SW480 (cell line): Measurements from ENCODE around the gene MIAT.
A peak's percentile ranks its signal among the peaks of the same experiment; 100 is the strongest.

Experiments used
- DNase-seq: peaks from one replicate; pipeline ENCODE4 v3.0.0-alpha.2; 2016; ENCODE audit warnings: low spot score

MIAT gene

GRCh38 chr22:26632422-26633155 is 24.8 kb upstream of the MIAT start:
- DNase-seq, result no peak

GRCh38 chr22:26634189-26634588 is 23.2 kb upstream of the MIAT start:
- DNase-seq, result no peak

GRCh38 chr22:26635117-26635516 is 22.3 kb upstream of the MIAT start:
- DNase-seq, result no peak

- no peak for DNase-seq
Measured at GRCh38 chr22:26636296-26636695, 21.1 kb upstream of the MIAT start.

- DNase-seq, result no peak
Measured at GRCh38 chr22:26642465-26643417, 14.6 kb upstream of the MIAT start.

- DNase-seq, result no peak
Measured at GRCh38 chr22:26643418-26644100, 13.8 kb upstream of the MIAT start.

- no peak for DNase-seq
Measured at GRCh38 chr22:26646158-26646557, 11.2 kb upstream of the MIAT start.

GRCh38 chr22:26648011-26648497 is 9.3 kb upstream of the MIAT start:
- DNase-seq, result no peak

GRCh38 chr22:26648528-26649388 is 8.6 kb upstream of the MIAT start:
- no peak for DNase-seq

GRCh38 chr22:26650722-26651421 is 6.5 kb upstream of the MIAT start:
- DNase-seq, result no peak

- DNase-seq, result no peak
Measured at GRCh38 chr22:26651815-26652214, 5.6 kb upstream of the MIAT start.

GRCh38 chr22:26658161-26658560 is 773 bp downstream of the MIAT start:
- DNase-seq, result peak; percentile 7

GRCh38 chr22:26658671-26659478 is 1.5 kb downstream of the MIAT start:
- peak; percentile 77 for DNase-seq

- no peak for DNase-seq
Measured at GRCh38 chr22:26660356-26660755, 3.0 kb downstream of the MIAT start.

- DNase-seq, result no peak
Measured at GRCh38 chr22:26660961-26661578, 3.7 kb downstream of the MIAT start.

GRCh38 chr22:26662160-26662559 is 4.8 kb downstream of the MIAT start:
- no peak for DNase-seq

- DNase-seq, result no peak
Measured at GRCh38 chr22:26663374-26663923, 6.1 kb downstream of the MIAT start.

- no peak for DNase-seq
Measured at GRCh38 chr22:26665813-26666231, 8.4 kb downstream of the MIAT start.

- DNase-seq, result no peak
Measured at GRCh38 chr22:26667140-26667539, 9.8 kb downstream of the MIAT start.
